22Rv1 (cell line): ENCODE measurements around the gene NYAP2.

Experiments used
- CTCF ChIP-seq: fragments of 450-650 bp; IDR thresholded peaks from 2 replicates; pipeline ENCODE4 v1.5.1; 2017; ENCODE audit warnings: mild to moderate bottlenecking
- ZFX ChIP-seq: fragments of 450-650 bp; IDR thresholded peaks from 2 replicates; pipeline ENCODE4 v1.6.1; 2017; ENCODE audit warnings: antibody characterized with exemption, borderline replicate concordance

- TF ChIP-seq CTCF (no peak), ZFX (no peak)
These were observed 68.6 kb downstream of the NYAP2 start for GRCh38 chr2:225468131-225468530.
